ENCODE measurements around the gene VNN1.
"Not testable (repeated sequence)": the region's sequence is repeated elsewhere in the genome, so short reads cannot be mapped to it uniquely, and the experiment has no call there.

Gene VNN1

GRCh38 chr6:132666118-132666517, 47.7 kb downstream of the VNN1 start:
- no peak for DNase-seq

DNA sequence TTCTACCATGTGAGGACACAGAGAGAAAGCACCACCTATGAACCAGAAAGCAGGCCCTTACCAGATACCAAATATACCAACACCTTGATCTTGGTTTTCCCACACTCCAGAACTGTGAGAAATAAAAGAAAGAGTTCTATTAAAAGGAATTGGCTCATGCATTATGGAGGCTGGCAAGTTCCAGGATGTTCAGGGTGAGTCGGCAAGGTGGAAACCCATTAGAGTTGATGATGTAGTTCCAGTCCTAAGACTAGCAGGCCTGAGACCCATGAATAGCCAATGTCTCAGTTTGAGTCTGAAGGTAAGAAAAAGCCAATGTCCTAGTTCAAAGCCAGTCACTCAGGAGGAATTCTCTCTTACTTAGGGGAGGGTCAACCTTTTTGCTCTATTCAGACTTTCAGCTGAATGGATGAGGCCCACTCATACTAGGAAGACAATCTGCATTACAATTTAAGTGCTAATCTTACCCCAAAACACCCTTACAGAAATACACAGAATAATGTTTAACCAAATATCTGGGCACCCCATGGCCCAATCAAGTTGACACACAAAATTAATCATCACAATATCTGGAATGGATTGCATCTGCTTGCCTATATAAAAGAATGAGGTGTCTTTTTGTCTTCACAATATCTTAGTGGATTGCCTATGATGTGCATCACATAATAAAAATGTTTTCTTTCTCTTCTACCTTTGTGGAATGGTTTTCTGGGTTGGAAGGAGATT, 49.4 kb downstream of the VNN1 start:
- DNase-seq: no peak

GRCh38 chr6:132663661-132664060, 50.2 kb downstream of the VNN1 start:
- DNase-seq: no peak

DNA sequence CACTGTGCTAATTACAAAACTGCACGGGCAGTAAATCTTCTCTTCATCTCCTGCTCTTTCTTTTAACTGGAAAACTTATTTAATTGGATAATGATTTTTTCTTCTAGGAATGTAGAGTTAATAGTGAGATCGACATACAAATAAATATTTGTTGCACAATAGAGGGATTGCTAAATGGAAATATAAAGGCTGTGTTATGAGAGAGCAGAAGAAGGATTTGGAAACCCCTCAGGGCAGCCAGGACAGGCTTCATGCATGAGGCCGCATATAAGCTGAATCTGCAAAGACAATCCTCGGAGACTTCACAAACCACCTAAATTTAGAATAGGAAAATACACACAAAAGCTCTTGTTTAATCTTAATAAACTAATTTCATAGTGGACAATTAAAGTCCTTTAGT, 51.9 kb downstream of the VNN1 start:
- DNase-seq: no peak

GRCh38 chr6:132659082-132659481, 54.8 kb downstream of the VNN1 start, which contains the start of gene TAAR1:
Gene TAAR1 (minus strand): TSS chr6:132659182. CDS start chr6:132646003, 13,179 bp downstream.
- no peak for DNase-seq

- no peak for DNase-seq
These were observed 62.8 kb downstream of the VNN1 start for GRCh38 chr6:132651062-132651461.

GRCh38 chr6:132650429-132650828, 63.4 kb downstream of the VNN1 start:
- DNase-seq: no peak

DNA sequence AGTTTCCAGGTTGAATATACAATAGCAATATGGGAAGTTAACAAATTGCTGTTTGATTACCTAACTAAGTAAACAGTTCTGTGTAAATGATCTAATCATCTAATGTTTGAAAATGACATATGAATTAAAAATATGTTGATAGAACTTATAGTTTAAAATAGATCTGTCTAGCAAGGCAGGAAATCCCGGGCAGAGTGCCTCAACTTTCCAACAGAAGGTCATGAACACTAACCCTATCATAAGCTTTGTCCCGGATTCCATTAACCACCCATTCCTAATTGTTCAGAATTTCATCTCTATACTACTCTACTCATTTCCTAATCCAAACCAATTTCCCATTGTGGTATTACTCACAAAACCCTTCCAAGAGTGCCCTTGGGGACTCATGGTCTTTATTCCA, 65.0 kb downstream of the VNN1 start:
- no peak for DNase-seq

DNA sequence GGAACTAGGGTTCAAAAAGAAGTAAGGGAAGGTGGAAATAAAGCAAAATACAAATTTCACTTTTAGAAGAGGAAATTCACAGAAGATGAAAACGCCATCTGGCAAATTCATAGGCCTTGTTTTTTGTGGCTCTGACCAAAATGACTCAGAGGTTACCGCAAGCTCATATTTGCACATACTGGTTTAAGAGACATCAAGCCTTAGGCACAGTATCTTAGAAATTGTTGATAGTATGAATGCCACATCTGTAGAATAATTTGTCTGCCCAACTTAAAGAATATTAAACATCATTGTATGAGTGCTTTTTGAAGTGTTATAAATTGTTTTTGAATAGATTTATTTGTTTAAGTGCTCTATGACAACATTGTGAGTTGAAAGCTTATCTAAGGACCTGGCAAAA, 65.5 kb downstream of the VNN1 start:
- no peak for DNase-seq

DNA sequence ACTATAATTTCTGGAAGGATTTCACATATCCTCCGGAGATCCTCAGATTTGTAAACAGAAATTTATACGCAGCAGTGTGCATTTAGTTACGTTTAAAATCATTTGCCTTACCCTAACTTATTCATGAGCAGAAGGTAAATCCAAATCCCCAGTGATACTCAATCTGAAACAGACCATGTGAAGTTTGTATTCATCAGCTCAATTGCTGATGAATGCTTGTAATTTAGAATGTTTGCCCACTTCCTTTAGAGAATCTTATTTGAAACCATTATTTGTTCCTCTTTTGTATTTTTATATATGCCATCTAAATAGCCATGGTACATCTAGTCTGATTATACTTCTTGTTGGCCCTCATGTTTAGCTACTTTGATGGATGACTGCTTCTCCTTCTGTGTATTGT, 70.3 kb downstream of the VNN1 start:
- DNase-seq: no peak

DNA sequence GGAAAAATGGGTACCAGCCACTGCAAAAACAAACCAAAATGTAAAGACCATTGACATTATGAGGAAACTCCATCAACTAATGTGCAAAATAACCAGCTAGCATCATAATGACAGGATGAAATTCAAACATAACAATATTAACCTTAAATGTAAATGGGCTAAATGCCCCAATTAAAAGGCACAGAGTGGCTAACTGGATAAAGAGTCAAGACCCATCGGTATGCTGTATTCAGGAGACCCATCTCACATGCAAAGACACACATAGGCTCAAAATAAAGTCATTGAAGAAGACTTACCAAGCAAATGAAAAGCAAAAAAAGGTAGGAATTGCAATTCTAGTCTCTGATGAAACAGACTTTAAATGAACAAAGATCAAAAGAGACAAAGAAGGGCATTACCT, 76.7 kb downstream of the VNN1 start:
- not testable (repeated sequence) for DNase-seq

DNA sequence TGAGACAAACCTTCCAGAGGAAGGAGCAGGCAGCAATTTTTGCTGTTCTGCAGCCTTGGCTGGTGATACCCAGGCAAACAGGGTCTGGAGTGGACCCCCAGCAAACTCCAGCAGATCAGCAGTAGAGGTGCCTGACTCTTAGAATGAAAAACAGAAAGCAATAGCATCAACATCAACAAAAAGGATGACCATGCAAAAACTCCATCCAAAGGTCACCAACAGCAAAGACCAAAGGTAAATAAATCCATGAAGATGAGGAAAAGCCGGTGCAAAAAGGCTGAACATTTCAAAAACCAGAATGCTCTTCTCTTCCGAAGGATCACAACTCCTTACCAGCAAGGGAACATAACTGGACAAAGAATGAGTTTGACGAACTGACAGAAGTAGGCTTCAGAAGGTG, 77.9 kb downstream of the VNN1 start:
- DNase-seq: not testable (repeated sequence)

- not testable (repeated sequence) for DNase-seq
These were observed 78.6 kb downstream of the VNN1 start for GRCh38 chr6:132635288-132635687.

- no peak for DNase-seq
These were observed 79.1 kb downstream of the VNN1 start for GRCh38 chr6:132634796-132635195.

DNA sequence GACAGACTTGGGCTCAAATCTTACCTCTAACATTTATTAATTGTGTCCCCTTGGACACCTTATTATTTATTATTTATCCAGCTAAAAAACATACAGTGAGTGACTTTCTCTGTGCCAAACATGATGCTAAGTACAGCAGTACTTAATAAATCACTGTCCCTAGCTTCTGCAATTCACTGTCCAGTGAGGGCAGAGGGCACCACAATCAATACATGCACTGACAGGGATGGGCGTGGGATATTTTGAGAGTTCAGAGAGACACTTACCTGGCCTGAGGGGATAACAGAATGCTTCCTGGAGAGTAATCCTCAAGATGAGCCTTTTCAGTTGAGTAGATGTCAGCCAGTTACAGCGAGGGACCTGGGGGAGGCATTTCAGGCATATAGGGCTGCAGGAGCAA, 80.5 kb downstream of the VNN1 start:
- DNase-seq: no peak
